ENCODE data around the gene FYB1.

DNA sequence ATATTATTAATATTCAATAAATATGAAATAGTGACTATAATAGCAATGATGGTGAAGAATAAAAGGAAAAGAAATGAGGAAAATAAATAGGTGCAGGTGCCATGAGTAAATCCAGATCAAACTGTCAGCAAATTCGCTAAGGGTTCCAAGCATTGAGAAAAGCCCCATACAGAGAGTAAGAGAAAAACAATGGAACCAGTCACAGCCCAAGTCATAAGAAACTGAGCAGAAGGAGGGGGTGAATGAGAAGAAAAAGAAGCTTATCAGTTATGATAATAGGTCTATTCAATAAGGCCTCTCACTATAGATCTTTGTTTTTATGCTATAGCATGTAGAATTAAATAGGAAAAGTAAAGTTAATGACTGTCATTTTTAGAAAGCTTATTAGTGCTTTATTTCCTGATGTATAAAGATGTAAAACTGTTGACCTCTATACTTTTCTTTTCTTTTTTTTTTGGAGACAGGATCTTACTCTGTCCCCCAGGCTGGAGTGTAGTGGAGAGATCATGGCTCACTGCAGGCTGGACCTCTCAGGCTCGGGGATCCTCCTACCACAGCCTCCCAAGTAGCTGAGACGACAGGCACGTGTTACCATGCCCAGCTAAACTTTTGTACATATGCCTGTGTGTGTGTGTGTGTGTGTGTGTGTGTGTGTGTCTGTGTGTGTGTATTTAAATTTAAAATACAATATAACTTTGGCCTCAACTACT lies 72.4 kb downstream of the FYB1 start:
- TF ChIP-seq EZH2 (IDR thresholded peaks at IDR 0.05; ENCODE audit: borderline replicate concordance, low read depth, low read length, poor library complexity, severe bottlenecking) (no peak), CTCF (conservative IDR thresholded peaks at IDR 0.05; ENCODE audit: low read depth, low read length) (no peak)

All from A673 (cell line).